Measurements from ENCODE around the gene GHRHR. TPM values are rescaled to one million over a fixed set of nuclear protein-coding genes. Genes with fewer than 3 reads are reported as not detected.
A peak's percentile ranks its signal among the peaks of the same experiment; 100 is the strongest.

GHRHR gene
- polyA plus RNA-seq, 6 donors from 2014 or later: not detected

DNA sequence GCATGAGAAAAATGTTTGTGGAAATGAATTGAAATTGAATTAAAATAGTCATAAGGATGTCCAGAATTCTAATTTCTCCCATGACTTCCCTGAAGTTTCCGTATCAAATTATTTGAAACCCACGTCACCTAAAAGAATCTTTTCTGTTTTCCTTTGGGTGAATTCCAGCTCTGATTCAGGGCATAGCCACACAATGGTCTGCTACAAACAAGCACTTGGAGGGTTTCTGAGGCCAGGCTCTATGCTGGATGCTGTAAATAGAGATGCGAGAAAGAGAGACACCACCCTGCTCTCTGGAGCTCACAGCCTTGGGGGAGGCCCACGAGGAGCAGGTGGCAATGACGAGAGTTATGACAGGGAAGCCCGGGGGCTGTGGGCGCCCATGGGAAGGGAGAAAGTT is 33.6 kb downstream of the GHRHR start:
- no peak overlapping the region for H3K27ac Mint-ChIP-seq
- H3K27me3 Mint-ChIP-seq: peaks cover 4 to 18% (median 8%) of the 10 kb centered on the region in 3 donors
- peaks cover 0 to 15% (median 3%) of the 10 kb centered on the region in 7 donors for H3K9me3 Mint-ChIP-seq
- H3K4me1 Mint-ChIP-seq: no peaks in the 10 kb centered on the region
- ATAC-seq (ENCODE audit: low read depth in 2 of 2): no peak
- H3K4me3 Mint-ChIP-seq: no peak overlapping the region
- no peaks in the 10 kb centered on the region for H3K36me3 Mint-ChIP-seq
- no peak for DNase-seq

DNA sequence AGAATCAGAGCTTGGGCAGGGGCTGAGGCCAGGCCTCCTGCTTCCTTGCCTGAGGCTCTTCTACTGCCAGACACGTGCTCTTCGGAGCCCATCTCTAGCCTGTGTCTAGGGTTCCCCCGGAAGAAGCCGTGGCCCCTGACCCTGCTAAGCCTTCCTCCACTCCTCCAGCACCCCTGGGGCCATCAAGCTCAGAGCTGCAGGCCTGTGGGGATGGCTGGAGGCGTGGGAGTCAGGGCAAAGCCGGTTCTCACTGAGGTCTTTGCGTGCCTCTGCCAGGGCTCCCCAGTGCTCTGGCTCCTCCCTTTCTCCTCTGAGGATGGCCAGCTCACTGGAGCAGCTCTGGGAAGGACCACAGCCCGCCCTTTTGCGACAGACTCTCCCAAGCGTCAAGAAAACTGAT is 34.4 kb downstream of the GHRHR start:
- Mint-ChIP-seq H3K27me3 (peaks cover 4 to 18% (median 8%) of the 10 kb centered on the region in 3 donors), H3K36me3 (no peaks in the 10 kb centered on the region), H3K4me1 (no peaks in the 10 kb centered on the region), H3K27ac (no peak overlapping the region), H3K4me3 (no peak overlapping the region), H3K9me3 (peaks cover 3 to 12% (median 5%) of the 10 kb centered on the region in 7 donors)
- no peak for DNase-seq
- no peak for ATAC-seq (ENCODE audit: low read depth in 2 of 2)

DNA sequence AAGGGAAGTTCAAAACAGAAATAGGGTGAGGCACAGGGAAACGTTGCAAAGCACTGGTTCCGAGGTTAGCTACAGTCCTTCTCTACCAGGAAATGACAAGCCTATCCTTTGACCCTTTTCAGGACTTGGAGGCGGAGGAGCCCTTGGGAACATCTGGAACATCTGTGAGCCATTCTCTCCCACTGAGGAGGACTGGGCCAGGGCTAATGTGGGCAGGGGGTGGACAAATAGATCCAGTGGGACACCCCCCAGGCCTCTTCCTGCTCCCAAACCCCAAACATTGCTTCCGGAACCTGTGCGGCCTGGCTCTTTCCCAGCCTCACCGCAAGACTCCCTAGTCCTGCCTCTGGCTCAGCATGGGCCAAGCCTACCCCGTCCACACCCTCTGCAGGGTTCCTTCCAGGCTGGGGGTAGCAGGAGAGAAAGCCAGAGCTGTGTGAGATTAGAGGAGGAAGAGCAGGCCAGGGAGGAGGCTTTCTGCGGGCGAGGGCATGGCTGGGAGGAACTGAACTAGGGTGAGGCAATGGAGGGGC is 36.5 kb downstream of the GHRHR start:
- Mint-ChIP-seq H3K27ac (no peak overlapping the region), H3K9me3 (peaks cover 4 to 14% (median 4%) of the 10 kb centered on the region in 7 donors), H3K27me3 (peaks cover 4 to 18% (median 8%) of the 10 kb centered on the region in 3 donors), H3K4me1 (no peaks in the 10 kb centered on the region), H3K4me3 (no peak overlapping the region), H3K36me3 (no peaks in the 10 kb centered on the region)
- DNase-seq: no peak
- ATAC-seq (ENCODE audit: low read depth in 2 of 2): no peak

DNA sequence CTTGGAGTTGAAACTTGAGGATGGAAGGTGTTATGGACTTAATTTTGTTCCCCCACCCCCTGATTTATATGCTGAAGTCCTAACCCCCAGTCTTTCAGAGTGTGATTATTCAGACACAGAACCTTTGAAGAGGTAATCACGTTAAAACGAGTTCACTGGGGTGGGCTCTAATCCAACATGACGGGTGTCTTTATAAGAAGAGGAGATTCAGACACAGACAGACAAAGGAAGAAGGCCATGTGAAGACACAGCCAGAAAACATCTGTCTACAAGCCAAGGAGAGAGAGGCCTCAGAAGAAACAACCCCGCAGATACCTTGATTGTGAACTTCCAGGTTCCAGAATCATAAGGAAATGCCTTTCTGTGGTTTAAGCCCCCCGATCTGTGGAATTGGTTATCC is 37.0 kb downstream of the GHRHR start:
- Mint-ChIP-seq H3K36me3 (no peaks in the 10 kb centered on the region), H3K4me1 (no peaks in the 10 kb centered on the region), H3K4me3 (no peak overlapping the region), H3K9me3 (peaks cover 4 to 14% (median 4%) of the 10 kb centered on the region in 7 donors), H3K27me3 (peaks cover 4 to 18% (median 8%) of the 10 kb centered on the region in 3 donors), H3K27ac (peak overlapping the region in 1 of 6 donors; percentile 77)
- DNase-seq (no peak), ATAC-seq (ENCODE audit: low read depth in 2 of 2) (no peak)

DNA sequence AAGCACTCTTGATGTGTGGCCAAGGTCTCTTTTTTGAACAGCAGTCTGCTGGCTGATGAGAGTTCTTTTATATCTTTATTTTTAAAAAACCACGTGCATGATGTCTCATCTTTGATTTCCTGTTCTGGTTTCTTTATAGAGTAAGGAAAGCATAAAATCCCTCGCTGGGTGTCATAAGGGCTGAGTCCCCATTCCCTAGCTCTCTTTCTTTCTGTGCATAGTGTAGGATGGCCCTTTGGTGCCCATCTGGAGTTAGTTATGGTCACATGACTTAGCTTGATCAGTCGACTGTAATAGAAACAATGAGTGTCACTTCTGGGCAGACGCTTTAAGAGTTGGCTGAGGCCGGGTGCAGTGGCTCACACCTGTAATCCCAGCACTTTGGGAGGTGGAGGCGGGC is 38.5 kb downstream of the GHRHR start:
- peaks cover 2 to 14% (median 4%) of the 10 kb centered on the region in 7 donors for H3K9me3 Mint-ChIP-seq
- H3K4me1 Mint-ChIP-seq: no peaks in the 10 kb centered on the region
- no peaks in the 10 kb centered on the region for H3K36me3 Mint-ChIP-seq

DNA sequence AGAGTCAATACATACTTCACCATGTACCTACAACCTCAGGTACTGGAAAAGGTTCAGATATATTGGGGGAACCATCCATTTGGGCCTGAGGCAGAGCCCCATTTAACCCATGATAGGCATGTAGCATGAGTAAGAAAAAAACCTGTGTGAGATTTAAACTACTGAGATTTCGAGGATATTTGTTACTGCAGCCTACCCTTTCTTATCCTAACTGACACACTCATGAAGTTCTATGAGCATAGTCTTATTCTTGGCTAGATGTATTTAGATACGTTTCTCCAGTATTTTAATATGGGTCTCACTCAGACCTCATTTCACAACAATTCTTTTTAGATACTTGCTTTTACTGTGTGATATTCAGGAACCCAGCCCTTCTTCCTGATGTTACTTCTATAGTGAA is 39.3 kb downstream of the GHRHR start:
- Mint-ChIP-seq H3K4me1 (no peaks in the 10 kb centered on the region), H3K27me3 (peaks cover 4 to 25% (median 18%) of the 10 kb centered on the region in 3 donors), H3K36me3 (no peaks in the 10 kb centered on the region), H3K27ac (no peak overlapping the region), H3K4me3 (no peak overlapping the region), H3K9me3 (peaks cover 2 to 14% (median 4%) of the 10 kb centered on the region in 7 donors)
- no peak for ATAC-seq (ENCODE audit: low read depth in 2 of 2)
- no peak for DNase-seq

More for the DNA sequence above, 38.5 kb downstream of the GHRHR start:
- DNase-seq (no peak), ATAC-seq (ENCODE audit: low read depth in 2 of 2) (no peak)
- Mint-ChIP-seq H3K27ac (no peak overlapping the region), H3K4me3 (no peak overlapping the region), H3K27me3 (peaks cover 4 to 25% (median 18%) of the 10 kb centered on the region in 3 donors)

DNA sequence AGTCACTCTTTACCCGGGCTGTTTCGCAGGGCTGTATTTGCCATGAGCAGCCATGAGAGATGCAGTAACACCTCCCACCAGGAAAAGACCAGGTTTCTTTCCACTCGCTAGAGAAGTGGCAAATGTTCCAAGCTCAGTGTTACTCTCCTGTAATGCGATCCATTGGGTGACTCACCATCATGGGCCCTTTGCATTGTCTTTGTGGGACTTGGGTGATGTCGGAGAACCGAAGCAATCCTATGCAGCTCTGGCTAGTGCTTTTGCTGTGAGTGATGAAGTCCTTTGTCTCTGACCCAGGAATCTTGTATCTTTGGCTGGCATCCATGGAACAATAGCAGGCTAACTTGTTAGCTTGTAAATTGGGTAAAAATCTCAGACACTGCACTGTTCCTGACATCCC is 40.0 kb downstream of the GHRHR start:
- no peaks in the 10 kb centered on the region for H3K4me1 Mint-ChIP-seq
- ATAC-seq (ENCODE audit: low read depth in 2 of 2): no peak
- no peak overlapping the region for H3K4me3 Mint-ChIP-seq
- H3K27ac Mint-ChIP-seq: peak overlapping the region in 1 of 6 donors; percentile 62
- no peak for DNase-seq
- H3K36me3 Mint-ChIP-seq: no peaks in the 10 kb centered on the region
- H3K27me3 Mint-ChIP-seq: peaks cover 10 to 25% (median 25%) of the 10 kb centered on the region in 3 donors
- peaks cover 2 to 14% (median 4%) of the 10 kb centered on the region in 7 donors for H3K9me3 Mint-ChIP-seq

DNA sequence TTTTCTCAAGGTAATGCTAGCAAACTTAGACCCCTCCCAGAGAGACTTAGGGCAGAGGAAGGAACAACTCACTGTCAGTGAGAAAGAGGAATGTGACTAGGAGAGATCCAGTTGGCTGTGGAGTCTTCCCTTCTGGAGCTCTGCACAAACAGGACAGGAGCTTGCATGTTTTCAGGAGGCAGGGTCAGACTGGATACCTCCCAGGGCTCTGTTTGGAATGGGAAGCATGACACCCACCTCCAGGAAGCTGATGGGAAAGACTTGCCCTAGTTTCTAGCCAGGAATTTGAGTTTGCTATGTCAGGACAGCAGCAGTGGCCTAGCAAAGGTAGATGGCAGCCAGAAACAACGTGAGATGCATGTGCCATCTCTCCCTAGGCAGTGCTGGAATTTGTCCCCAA is 40.6 kb downstream of the GHRHR start:
- no peaks in the 10 kb centered on the region for H3K4me1 Mint-ChIP-seq
- no peaks in the 10 kb centered on the region for H3K36me3 Mint-ChIP-seq
- H3K27me3 Mint-ChIP-seq: peaks cover 10 to 31% (median 25%) of the 10 kb centered on the region in 3 donors
- DNase-seq (no peak), ATAC-seq (ENCODE audit: low read depth in 2 of 2) (no peak)
- no peak overlapping the region for H3K27ac Mint-ChIP-seq
- H3K9me3 Mint-ChIP-seq: peaks cover 2 to 14% (median 5%) of the 10 kb centered on the region in 7 donors
- H3K4me3 Mint-ChIP-seq: no peak overlapping the region

DNA sequence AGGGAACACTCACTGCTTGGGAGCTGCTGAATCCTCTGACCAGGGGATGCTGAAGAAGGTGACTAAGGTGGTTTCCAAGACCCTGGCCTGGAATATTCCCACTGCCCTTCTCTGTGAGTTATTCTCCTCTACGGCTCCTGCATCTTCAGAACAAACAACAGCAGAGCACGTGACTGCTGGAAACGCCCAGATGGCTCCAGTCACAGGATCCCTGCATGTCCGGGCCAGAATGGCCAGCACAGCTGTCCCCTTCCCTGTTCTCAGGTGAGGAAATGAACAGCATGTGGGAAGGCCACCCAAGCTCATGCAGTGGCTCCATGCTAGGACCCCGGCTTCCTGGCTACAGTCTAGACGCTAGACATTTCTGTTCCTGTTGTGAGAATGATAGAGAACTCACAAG is 43.1 kb downstream of the GHRHR start:
- Mint-ChIP-seq H3K4me3 (no peak overlapping the region), H3K27me3 (peaks cover 12 to 26% (median 26%) of the 10 kb centered on the region in 3 donors)

DNA sequence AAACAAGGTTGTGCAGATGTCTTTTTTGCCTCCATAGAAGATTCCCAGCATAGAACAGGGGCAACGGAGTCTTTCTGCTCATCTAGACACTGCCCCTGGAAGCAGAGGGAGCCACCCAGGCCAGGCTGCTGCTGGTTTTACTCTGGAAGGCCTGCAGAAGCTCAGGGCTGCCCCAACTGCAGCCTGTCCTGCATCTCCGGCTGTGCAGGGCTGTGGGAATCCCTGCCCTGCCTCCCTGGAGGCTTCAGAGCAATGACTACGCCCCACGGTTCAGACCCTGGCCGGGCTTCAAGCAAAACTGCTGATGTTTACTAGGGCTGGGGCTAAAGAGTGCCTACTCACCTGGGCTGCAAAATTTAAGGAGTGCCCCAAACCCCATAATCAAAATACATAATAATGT is 43.9 kb downstream of the GHRHR start:
- Mint-ChIP-seq H3K4me3 (no peak overlapping the region), H3K27ac (no peak overlapping the region), H3K36me3 (peaks cover 0 to 2% of the 10 kb centered on the region in 2 donors)

More for the DNA sequence above, 43.1 kb downstream of the GHRHR start:
- DNase-seq (no peak), ATAC-seq (ENCODE audit: low read depth in 2 of 2) (no peak)
- Mint-ChIP-seq H3K4me1 (no peaks in the 10 kb centered on the region), H3K36me3 (no peaks in the 10 kb centered on the region), H3K9me3 (peaks cover 2 to 23% (median 6%) of the 10 kb centered on the region in 7 donors), H3K27ac (no peak overlapping the region)

DNA sequence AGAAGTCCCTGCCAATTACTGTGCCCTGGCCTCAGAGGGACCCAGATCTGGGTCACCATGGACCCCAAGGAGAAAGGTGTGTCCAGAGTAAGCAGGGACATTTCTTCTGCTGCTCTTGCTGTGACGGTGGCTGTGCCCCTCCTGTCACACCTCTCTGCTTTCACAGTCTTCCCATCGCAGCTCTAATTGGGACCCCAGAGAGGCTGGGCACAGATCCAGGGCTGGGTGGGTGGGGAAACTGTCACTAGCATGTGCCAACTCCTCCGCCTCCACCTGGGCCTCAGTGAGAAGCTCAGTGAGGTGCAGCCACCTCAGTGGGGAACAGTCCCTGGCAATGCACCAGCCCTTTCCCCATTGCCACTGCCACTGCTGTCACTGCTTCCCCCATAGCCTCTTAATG is 51.1 kb downstream of the GHRHR start:
- Mint-ChIP-seq H3K4me3 (no peak overlapping the region), H3K36me3 (peaks cover 0 to 6% of the 10 kb centered on the region in 2 donors), H3K27ac (no peak overlapping the region), H3K4me1 (no peaks in the 10 kb centered on the region), H3K9me3 (peaks cover 0 to 9% (median 2%) of the 10 kb centered on the region in 7 donors), H3K27me3 (peaks cover 19 to 30% (median 19%) of the 10 kb centered on the region in 3 donors)
- ATAC-seq (ENCODE audit: low read depth in 2 of 2) (no peak), DNase-seq (no peak)

More for the DNA sequence above, 43.9 kb downstream of the GHRHR start:
- ATAC-seq (ENCODE audit: low read depth in 2 of 2): no peak
- no peaks in the 10 kb centered on the region for H3K4me1 Mint-ChIP-seq
- H3K27me3 Mint-ChIP-seq: peaks cover 12 to 29% (median 26%) of the 10 kb centered on the region in 3 donors
- no peak for DNase-seq
- H3K9me3 Mint-ChIP-seq: peaks cover 2 to 20% (median 4%) of the 10 kb centered on the region in 7 donors

DNA sequence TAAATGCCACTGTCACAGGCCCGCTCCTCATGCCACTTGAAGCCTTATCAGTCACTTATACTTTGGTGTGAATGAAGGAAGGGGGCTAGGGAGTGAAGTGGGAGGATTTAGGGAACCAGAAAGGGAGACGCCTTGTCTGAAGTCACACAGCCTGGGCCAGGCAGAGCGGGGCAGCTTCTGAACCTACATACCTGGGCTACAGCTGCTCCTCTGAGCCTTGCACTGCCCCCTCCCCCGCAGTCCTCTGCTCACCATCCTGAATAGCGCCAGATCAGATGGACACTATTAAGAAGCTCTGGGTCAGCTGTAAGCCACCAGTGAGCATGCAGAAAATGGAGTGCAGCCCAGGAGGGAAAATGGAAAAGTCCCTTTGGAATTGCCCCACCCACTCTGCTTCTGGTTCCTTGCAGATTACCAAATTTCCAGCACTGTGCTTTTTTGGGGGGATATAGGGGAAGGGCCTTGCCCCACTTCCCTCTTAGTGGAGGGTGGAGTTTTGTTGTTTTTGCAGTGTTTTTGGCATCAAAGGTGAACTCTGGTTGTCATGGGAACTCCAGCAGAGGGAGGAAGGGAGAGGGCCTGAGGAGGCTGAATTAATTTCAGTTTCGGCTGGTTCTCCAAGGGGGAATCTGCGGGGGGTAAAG is 53.4 kb downstream of the GHRHR start:
- Mint-ChIP-seq H3K27ac (no peak overlapping the region), H3K9me3 (peaks cover 0 to 6% (median 0%) of the 10 kb centered on the region in 7 donors), H3K4me3 (no peak overlapping the region), H3K36me3 (peaks cover 0 to 6% of the 10 kb centered on the region in 2 donors), H3K4me1 (no peaks in the 10 kb centered on the region), H3K27me3 (peaks cover 17 to 30% (median 17%) of the 10 kb centered on the region in 3 donors)
- DNase-seq: no peak
- ATAC-seq (ENCODE audit: low read depth in 2 of 2): no peak

DNA sequence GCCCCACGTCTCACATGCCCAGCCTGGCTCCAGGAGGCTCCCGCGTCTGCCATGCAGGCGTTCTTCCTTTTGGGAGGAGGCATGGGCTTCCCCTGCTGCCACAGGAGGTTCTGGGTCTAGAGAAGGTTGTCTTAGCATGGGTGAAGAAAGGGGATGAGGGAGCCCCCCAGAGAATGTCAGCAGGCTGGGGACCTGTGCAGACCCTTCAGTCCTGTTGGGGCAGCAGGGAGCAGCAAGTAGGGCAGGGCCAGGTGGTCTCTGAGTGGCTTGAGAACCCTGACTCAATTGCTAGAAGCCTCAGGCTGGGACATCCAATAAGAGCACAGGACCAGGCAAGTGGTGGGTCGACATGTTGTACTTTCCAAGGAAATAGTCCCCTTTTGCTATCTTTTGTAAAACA is 54.0 kb downstream of the GHRHR start:
- Mint-ChIP-seq H3K27me3 (peaks cover 17 to 27% (median 17%) of the 10 kb centered on the region in 3 donors), H3K36me3 (peaks cover 0 to 3% of the 10 kb centered on the region in 2 donors), H3K4me1 (no peaks in the 10 kb centered on the region), H3K9me3 (peaks cover 0 to 6% (median 0%) of the 10 kb centered on the region in 7 donors), H3K4me3 (no peak overlapping the region), H3K27ac (no peak overlapping the region)
- DNase-seq (no peak), ATAC-seq (ENCODE audit: low read depth in 2 of 2) (no peak)

DNA sequence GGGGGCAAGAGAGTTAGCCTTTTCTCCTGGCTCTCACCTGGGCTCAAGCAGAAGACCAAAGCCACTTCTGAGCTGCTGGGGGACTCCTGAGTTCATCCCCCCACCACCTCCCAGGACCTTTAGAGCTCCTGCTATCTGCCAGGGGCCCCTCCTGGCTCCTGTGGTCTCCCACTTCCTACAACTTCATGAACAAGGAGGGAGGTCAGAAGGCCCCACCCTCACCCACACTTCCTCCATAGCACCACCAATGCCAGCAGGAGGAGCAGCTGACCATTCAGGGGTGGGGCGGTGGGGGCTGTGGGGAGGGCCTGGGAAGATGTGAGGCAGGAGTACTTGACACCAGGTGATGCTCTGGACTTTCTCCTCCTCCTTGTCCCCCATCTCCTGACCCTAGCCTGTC is 55.8 kb downstream of the GHRHR start:
- Mint-ChIP-seq H3K36me3 (no peaks in the 10 kb centered on the region), H3K9me3 (peaks cover 0 to 3% (median 0%) of the 10 kb centered on the region in 7 donors), H3K4me1 (no peaks in the 10 kb centered on the region), H3K27ac (no peak overlapping the region), H3K27me3 (peaks cover 8 to 11% (median 11%) of the 10 kb centered on the region in 3 donors), H3K4me3 (no peak overlapping the region)
- DNase-seq: no peak
- ATAC-seq (ENCODE audit: low read depth in 2 of 2): no peak
